Measurements from ENCODE around the gene ENDOV.

ENDOV gene

GRCh38 chr17:80380555-80381002 is 34.4 kb upstream of the ENDOV start:
- no peak for DNase-seq (ENCODE audit: low spot score)
- Histone ChIP-seq H3K4me3 (no peak overlapping the region), H3K27ac (no peak overlapping the region)
- no peak for TF ChIP-seq CTCF (IDR thresholded peaks at IDR 0.05)

- DNase-seq (ENCODE audit: low spot score): no peak
- no peak overlapping the region for H3K4me3 ChIP-seq
- no peak for TF ChIP-seq CTCF (IDR thresholded peaks at IDR 0.05)
- H3K27ac ChIP-seq: no peak overlapping the region
Observed at GRCh38 chr17:80381416-80381923, 33.5 kb upstream of the ENDOV start.

- TF ChIP-seq CTCF (IDR thresholded peaks at IDR 0.05): no peak
- DNase-seq (ENCODE audit: low spot score): no peak
- no peak overlapping the region for H3K27ac ChIP-seq
- H3K4me3 ChIP-seq: no peak overlapping the region
Observed at GRCh38 chr17:80382446-80382845, 32.5 kb upstream of the ENDOV start.

GRCh38 chr17:80382956-80383355 is 32.0 kb upstream of the ENDOV start:
- Histone ChIP-seq H3K27ac (no peak overlapping the region), H3K4me3 (no peak overlapping the region)
- TF ChIP-seq CTCF (IDR thresholded peaks at IDR 0.05): no peak
- no peak for DNase-seq (ENCODE audit: low spot score)

GRCh38 chr17:80384078-80384960 is 30.6 kb upstream of the ENDOV start:
- H3K27ac ChIP-seq: no peak overlapping the region
- DNase-seq (ENCODE audit: low spot score): peak; percentile 61
- TF ChIP-seq CTCF (IDR thresholded peaks at IDR 0.05): no peak
- H3K4me3 ChIP-seq: no peak overlapping the region

- Histone ChIP-seq H3K4me3 (no peak overlapping the region), H3K27ac (no peak overlapping the region)
- TF ChIP-seq CTCF (IDR thresholded peaks at IDR 0.05): no peak
- DNase-seq (ENCODE audit: low spot score): peak; percentile 54
Observed at GRCh38 chr17:80385046-80385445, 29.9 kb upstream of the ENDOV start.

GRCh38 chr17:80386341-80386740 is 28.6 kb upstream of the ENDOV start:
- no peak overlapping the region for H3K27ac ChIP-seq
- TF ChIP-seq CTCF (IDR thresholded peaks at IDR 0.05): no peak
- DNase-seq (ENCODE audit: low spot score): peak; percentile 65
- H3K4me3 ChIP-seq: no peak overlapping the region
